Activated gamma-delta T cell treated with anti-CD3 and anti-CD28 coated beads, Interleukin-2, amount 50 U/mL, for 16 hours (primary cell): ENCODE results near the gene YJEFN3.

Experiments used
- DNase-seq: peaks from one replicate; pipeline ENCODE4 v3.0.0-alpha.2; 2020; ENCODE audit warnings: low read depth

The YJEFN3 gene

DNA sequence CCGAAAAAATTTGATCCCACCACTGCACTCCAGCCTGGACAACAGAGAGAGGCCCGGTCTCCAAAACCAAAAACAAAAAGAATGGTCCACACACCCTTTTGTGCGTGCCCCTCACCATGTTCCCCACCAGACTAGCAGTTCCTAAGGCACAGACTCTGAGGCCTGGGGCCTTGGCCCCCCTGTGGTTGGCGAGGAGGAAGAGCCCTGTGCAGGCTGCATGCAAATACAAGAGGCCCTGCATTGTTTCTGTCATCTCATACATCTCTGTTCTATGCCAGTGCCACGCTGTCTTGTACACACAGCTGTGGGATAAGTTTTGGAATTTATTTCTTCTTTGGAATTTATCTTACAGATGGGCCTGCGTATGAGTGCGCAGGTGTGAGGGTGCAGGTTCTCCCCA, 4.7 kb upstream of the YJEFN3 start:
- DNase-seq, result no peak

DNA sequence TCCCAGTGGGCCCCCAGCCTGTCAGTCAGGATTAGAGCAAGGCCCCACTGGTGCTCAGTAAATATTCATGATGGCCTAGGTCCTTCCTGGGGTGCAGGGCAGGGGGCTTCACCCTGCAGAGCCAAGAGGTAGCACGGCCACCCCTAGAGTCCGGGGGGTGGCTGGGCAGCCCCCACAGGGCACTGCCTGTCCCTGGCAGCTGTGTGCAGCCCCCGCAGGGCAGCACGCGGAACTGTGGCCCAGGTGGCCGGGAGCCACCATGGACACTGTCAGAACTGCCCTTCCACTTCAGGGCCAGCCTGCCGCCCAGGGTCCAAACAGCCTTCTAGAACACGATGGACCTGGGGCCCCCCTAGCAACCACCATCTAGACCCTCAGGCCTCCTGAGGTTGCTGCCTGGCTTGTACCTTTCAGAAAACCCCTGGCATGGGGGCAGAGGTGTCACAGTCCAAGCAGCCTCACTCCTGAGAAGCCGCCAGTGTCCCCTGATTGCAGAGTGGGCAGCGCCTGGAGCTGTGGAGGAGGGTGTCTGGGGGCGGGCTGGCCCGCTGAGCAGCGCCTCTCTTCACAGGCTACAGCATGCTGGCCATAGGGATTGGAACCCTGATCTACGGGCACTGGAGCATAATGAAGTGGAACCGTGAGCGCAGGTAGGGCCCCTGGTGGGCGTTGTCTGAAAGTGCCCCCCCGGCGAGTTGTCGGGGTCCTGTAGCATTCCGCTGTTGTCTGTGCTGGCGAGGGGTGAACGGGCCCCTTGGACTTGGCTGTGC, 2.9 kb upstream of the YJEFN3 start:
- DNase-seq, result no peak

DNA sequence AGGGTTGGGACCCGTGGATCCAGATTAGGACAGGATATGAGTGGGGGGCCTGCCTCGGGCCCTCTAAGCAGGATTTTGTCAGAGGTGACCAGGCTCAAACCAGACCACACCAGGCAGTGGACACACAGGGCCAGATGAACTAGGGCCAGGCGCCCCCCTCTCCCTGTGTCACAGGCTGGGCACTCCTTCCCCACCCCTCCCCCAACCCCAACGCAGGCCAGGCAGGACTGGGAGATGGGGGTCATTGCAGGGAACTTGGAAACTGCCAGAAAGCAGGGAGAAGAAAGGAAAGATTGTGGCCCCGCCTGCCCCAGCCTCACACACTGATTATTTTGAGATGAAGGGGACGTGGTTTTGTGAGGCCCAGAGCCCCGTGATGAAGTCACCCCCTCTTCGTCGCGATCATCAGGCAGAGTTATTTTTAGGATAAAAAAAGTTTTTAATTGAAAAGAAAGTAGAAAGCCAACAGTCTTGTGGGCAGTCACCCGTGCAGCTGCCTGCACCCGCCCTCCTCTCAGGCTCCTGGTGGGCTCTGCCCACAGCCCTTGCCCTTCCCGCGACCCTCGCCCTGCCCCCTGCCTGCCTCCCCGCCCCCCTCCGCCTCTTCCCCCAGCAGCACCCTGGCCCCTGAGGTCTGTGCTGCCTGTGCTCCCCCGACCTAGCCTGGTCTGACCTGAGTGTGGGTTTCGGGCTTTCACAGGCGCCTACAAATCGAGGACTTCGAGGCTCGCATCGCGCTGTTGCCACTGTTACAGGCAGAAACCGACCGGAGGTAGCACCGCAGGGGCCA, 1.9 kb upstream of the YJEFN3 start:
- no peak for DNase-seq

DNA sequence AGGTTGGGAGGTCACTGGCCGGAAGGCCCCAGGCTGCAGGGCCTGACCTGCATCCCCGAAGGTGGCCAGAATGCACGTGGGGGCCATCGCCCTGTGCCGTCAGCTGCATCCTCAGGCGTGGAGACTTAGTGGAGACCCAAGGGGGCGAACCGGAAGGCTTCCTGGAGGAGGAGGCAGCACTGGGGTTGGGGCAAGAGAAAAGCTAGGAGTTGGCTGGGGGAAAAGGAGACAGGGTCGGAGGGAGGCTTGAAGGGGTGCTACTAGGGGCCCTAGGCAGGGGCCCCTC, 1.4 kb upstream of the YJEFN3 start:
- no peak for DNase-seq

DNA sequence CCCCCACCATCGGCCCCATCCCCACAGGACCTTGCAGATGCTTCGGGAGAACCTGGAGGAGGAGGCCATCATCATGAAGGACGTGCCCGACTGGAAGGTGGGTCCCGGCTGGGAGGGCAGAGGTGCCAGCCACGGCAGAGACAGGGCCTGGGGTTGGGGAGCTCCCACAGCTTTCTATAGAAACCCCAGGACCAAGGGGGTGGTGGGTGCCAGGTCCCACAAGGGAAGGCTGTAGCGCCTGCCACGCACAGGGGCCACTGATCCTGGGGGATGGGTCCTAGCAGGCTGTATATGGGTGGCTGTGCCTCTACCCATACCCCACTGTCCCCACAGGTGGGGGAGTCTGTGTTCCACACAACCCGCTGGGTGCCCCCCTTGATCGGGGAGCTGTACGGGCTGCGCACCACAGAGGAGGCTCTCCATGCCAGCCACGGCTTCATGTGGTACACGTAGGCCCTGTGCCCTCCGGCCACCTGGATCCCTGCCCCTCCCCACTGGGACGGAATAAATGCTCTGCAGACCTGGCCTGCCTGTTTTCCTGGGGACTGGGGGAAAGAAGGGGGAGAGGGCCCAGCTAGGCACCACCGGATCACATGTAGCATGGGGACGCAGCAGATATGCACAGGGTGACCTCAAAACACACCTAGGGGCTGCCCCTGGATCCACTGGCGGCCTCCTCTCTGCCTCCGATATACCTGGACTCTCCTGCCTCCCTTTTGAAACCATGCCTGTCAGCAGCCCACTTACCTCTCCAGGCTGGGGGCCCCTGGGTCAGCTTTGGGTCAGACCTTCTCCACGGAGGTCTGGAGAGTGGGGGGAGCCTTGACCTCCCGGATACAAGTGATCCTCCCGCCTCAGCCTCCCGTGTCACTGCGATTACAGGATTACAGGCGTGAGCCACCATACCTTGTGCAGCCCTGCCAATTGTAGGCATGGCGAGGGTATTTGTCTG, 761 bp upstream of the YJEFN3 start:
- no peak for DNase-seq

DNA sequence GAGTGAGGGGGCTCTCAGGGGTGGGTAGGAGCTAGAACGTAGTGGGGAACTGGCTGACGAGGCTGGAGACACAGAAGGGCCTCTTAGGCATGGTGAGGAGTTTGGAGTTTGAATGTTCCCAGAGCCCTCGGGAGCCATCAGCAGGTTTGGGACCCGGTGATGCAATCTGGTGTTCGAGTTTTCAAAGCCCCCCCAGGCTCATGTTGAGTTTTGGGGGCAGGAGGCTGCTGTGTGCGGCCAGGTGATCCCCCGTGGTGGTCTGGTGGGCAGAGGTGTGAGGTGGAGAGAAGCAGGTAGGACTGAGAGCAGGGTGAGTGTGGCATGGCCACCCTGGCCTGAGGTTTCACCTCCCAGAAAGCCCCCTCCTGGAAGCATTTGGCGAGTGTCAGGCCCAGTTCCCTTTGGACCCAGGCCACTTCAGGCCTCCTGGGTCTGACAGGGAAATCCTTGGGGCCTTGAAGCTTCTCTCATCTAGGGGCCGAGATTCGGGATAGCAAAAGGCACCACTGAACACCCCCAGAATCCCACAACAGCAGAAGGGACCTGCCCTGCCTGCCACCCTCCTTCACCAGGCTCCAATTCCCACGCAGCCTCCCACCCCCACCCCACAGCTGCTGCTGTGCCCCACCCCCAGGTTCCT, 1.2 kb downstream of the YJEFN3 start:
- no peak for DNase-seq

DNA sequence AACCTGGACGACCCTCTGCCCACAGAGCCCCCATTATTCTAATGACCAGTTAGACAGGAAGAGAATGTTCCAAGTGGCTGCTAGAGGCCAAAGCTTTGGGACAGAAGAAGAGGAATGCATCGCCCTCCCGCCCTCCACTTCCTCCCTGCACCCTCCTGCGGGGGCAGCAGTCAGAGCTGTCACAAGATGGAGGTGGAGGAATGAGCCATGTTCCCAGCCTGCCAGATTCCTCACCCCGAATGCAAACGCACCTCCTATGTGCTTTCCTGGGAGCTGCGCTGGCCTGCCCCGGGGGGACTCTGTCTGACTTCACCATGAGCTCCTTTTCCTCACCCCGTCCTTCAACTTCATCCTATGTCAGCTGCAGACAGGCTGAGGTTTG, 1.7 kb downstream of the YJEFN3 start:
- no peak for DNase-seq

DNA sequence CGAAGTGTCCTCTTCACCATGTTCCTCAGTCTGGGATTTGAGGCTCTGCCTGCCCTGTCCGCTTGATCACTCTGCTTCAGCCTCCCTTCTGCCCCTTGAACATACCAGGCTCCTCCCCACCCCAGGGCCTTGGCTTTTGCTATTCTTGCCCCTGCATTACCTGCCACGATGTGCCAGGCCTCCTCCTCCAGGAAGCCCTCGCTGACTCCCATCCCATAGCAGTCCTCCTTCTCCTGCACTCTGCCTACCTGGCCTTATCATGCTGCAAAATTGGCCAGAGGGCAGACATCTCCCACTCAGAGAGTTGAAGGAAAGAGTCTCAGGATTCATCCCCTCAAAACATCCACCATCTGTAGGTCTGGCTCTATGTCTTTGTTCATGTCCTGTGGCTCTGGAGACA, 2.2 kb downstream of the YJEFN3 start:
- DNase-seq, result no peak

DNA sequence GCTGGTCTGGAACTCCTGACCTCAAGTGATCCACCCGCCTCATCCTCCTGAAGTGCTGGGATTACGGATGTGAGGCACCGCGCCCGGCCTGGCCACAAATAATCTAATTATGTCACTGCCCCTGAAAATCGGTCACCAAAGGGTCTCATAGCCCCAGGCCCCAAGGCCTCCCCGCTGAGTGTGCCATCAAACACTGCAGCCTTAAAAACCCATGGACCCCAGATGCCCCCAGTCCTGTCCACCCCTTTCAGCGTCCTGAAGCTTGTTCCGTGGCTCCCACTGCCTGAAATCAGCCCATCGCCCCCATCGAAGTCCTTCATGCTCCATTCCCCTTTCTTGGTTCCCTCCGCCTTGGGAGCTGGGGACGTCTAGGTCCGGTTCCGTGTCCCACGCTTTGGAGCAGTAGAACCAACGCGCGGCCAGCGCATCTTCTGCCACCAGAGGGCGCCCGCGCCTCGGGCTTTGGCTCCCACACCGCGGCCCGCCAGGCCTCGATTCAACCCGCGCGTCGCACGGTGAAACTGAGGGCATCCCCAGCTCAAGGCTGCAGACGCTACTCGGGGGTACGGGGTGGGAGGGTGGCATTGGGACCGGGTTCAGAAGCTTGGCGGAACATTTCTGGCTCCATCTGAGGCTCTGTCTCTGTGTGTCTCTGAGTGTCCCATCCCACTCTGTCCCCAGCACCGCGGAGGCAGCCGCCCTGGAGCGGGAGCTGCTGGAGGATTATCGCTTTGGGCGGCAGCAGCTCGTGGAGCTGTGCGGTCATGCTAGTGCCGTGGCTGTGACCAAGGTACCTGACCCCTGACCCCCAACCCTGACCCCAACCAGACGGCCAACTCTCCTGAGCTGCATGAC, 3.5 kb downstream of the YJEFN3 start:
- peak; percentile 82 for DNase-seq

DNA sequence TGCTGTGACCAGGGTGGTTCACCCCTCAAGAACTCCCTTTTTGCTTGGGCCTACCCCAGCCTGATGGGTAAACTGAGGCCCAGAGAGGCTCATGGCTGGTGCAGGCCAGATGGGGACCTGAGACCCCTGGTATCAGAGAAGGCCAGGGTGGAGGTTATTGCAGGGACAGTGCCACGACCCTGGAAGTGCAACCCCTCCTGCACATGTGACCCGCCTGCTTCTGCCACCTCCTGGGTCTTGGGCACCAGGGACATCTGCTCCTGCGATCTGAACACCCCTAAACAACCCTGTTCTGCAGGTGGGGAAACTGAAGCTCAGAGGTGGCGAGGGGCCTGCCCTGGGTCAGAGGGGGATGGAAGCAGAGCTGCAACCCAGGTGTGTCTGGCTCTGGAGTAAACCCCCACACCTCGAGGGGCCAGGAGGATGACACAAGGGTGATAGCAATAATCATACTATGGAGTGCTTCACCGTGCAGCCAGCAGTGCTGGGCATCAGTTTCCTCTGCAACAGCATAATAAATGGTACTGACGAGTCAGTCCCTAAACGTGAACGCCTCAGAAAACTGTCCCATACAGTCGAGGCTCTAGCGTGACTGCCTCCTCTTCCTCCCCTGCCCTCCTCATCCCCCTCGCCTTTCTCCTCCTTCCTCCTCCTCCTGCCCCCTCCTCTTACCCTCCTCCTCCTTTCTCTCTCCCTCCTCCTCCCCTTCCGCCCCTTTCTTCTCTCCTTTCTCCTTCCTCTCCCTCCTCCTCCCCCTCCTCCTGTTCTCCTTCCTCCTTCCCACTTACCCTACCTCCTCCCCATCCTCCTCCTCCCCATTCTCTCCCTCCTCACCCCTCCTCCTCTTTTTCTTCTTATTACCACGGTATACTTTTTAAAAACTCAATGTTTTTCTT, 4.3 kb downstream of the YJEFN3 start:
- no peak for DNase-seq

DNA sequence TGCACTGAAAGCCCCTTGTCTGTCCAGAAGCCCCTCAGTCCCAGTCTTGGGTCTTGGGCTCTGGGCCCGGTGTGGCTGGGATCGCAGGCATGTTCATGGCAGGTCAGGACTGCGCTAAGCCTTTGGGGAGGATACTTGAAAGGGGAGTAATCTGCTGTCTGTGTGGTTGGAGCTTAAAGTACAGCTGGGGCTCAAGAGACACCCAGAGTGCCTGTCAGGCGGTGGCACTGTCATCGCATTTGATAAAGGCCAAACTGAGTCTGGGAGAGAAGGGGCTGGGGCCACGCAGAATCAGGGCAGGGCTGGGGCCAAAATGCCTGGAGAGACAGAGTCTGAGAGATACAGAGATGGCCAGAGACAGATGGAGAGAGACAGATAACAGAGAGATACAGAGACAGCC, 5.1 kb downstream of the YJEFN3 start:
- DNase-seq, result no peak

DNA sequence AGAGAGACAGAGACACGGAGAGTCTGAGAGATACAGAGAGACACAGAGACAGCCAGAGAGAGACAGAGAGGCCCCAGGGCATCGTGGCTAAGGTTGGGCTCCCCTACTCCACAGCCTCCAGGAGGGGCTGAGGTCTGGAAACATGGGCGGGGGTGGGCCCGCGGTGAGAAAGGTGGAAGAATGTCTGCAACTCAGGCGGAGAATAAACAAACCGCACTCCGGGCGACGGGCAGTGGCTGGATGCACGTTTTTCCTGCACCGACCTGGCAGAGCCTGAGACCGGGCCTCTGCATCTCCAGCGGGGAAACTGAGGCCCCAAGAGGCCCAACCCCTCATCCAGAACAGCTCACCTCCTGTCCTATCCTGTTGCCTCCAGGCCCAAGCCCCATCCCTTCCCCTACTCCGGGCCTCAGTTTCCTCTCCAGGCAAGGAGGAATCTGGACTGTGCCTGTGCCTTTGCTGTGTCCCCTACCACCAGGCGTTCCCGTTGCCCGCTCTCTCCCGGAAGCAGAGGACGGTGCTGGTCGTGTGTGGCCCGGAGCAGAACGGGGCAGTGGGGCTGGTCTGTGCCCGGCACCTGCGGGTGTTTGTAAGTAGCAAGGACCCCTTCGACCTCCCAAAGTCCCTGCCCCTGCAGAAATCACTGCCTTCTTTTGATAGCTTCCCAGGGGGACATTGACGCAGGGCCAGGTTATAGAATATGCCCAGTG, 6.0 kb downstream of the YJEFN3 start:
- no peak for DNase-seq

DNA sequence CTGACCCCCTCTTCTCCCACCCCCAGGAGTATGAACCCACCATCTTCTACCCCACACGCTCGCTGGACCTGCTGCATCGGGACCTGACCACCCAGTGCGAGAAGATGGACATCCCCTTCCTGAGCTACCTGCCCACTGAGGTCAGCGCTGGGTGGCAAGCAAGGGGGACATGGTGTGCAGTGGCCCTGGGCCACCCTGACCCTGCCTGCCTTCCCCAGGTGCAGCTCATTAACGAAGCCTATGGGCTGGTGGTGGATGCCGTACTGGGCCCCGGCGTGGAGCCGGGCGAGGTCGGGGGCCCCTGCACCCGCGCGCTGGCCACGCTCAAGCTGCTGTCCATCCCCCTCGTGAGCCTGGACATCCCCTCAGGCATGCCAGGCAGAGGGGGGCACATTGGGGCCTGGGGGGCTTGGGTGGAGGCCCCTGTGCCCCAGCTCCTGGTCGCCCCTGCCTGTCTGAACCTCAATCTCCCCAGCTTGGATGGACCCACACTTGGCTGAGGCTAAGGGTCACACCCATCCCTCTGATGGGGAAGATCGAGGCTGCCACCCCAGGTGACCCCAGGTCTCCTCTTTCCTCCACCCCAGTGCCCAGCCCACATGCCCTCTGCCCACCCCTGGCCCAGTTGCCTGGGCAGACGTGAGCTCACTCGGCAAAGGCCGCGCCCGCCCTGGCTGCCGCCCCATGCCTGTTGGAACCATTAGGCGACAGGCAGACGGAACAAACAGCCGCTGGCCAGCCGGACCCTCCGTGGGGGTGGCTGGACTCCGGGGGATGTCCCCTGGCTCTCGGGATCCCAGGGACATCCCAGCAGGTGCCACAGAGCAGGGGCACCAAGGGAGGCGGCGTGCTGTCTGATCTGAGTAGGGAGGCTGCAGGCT, 6.8 kb downstream of the YJEFN3 start:
- DNase-seq, result no peak

DNA sequence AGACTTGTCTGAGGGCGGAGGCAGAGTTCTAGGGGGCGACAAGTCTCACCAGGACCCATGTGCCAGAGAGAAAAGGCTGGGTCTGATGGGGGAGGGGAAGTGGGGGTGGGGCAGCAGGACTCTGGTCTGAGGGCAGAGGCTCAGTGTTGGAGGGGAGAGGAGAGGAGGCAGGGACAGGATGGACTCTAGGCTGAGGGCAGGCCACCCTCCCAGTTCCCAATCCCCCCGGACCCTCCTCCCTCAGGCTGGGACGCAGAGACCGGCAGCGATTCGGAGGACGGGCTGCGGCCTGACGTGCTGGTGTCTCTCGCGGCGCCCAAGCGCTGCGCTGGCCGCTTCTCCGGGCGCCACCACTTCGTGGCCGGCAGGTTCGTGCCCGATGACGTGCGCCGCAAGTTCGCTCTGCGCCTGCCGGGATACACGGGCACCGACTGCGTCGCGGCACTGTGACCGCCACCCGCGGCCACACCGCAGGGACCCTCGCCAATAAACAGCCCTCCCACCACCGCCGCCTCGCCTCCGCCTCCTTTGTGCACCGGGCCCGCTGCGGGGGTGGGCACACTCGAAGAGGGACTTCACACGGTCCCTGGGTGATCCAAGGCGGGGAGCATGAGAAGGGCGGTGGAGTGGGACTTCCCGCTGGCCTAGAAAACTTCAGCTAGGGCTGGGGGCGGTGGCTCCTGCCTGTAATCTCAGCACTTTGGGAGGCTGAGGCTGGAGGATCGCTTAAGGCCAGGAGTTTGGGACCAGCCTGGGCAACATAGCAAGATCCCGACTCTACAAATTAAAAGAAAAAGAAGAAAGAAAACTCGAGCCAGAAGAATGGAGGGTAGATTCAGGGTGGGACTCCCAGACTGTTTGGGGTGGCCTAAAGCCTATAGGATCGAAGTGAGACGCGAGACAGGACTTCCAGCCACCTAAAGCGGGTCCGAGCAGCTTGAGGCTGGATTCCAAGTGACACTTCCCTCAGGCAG, 8.7 kb downstream of the YJEFN3 start:
- no peak for DNase-seq

DNA sequence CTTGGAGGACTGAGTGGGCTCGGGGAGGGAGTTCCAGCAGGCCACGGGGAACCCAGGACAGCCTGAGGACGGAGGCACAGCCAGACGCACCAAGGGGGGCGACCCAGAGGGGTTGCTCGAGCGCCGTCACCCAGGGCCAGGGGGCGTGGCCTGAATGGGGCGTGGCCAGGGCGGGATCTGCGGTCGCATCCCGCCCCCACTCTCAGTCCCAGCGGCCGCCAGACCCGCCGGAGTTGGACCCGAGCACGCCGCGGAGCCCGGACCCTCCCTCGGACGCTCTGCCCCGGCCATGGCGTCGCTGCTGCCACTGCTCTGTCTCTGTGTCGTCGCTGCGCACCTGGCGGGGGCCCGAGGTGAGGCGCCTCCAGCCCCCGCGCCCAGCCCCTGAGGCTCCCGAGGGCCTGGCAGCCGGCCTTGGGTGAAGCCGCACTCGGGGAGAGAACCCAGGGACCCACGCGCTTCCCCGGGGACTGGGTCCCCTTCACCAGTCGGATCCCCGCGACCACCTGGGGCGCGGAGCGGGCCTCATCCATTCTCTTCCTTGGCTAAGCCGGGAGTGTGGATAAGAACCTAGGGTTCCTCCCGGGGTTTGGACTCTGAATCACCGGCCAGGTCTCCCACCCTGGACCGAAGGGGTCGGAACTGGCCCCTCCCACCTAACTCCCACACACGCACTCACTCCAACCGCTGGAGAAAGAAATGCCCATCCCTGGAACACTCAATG, 9.5 kb downstream of the YJEFN3 start, which contains the start of gene CILP2:
Gene CILP2 (plus strand): TSS at position 205 of the 724 bp plus-strand sequence. CDS start 85 bp downstream, at position 290.
- no peak for DNase-seq

DNA sequence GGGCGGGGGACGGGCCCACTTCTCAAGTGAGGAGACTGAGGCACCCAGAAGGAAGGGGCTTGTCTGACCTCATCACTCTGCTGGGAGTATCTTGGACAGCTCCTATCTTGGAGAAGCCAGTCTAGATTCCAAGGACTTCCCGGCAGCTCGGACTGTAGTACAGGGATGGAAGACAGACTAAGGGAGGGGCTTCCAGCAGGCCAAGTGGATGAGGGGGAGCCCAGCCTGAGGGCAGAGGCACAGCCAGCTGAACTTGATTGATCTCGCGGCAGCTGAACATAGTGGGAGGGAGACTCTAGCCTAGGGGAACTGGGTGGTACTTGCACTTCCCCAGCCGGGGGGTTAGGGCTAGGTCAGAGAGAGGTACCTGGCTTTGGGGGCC, 10.1 kb downstream of the YJEFN3 start:
- DNase-seq, result no peak

DNA sequence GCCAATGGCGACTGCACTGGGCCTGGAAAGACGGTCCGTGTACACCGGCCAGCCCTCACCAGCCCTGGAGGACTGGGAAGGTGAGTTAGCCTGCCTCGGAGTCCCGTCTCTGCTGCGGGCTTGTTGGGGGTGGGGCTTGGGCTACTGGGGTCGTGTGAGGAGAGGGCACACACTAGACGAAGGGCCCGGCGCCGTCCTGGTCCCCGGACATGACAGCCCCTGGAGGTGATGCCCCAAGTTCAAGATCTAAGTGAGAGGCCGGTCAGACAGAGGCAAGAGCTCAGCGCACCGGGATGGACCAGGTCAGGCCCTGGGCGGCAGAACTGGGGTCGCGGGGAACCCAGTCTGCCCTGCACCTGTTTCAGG, 11.0 kb downstream of the YJEFN3 start:
- no peak for DNase-seq
